HuH-7 (cell line): ENCODE measurements around the gene TNKS2.

Experiments used
- DNase-seq: peaks from one replicate; pipeline ENCODE4 v3.0.0; 2011; ENCODE audit warnings: low spot score

The TNKS2 gene

DNA sequence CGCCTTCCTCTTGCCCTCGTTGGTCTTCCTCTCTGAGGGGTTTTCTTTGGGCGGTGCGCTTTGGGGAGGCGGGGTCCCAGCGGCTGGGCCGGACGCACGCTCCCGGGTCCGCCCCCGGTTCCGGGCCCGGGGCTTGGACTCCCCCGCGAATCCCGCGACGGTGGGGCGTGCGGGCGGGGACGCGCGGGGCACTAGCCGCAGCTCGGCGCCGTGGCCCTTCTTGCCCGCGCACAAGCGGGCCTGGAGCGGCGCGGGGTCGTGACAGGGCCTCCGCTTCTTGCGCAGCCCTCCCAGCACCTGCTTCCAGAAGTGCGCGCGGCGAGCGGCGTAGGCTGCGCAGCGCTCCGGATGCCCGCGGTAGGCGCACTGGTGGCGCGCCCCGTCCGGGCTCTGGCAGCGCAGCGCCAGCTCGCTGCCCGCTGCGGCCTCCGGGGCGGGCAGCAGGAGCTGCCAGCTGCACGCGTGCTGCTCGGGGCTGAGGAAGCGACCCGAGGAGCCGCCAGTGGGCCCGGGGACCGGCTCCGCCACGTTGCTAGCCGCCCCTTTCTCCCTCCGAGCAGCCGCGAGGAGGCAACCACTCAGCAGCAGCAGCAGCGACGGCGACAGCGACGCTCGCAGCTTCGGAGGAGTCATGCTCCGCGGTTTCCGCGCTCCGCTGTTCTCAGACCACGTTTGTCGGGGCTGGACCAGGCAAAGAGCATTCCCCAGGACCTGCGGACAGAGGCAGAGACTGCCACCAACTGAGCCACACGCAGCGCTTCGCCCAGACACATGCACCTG, 110.3 kb downstream of the TNKS2 start:
- peak; percentile 81 for DNase-seq

DNA sequence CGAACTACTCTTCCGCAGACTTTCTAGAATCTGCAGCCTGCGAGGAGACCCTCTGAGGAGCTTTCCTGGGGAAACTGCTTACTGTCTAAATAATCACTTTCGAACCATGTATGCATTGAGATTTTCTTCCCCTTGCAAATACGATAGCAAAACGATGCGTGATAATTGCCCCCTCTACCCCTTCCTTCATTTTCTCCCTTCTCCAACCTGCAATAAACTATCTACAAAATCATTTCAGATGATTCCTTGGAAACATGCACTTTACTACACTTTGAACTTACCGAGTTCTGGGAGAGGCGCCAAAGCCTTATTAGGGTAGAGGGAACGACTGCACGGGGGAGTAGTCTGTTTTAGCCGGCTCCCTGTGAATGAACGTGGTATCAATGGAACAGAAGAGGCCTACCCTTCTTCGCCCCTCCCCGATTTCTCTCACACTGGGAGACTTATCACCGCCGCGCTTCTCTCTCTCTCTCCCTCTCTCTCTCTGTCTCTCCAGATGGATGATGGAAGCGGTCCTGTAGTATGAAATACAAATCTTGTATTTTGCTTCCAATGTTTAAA, 111.0 kb downstream of the TNKS2 start, which contains the start of gene FGFBP3:
Gene FGFBP3, minus strand, starts transcription at position 370 of the 561 bp plus-strand sequence. CDS start 517 bp downstream, outside the sequence.
- no peak for DNase-seq

DNA sequence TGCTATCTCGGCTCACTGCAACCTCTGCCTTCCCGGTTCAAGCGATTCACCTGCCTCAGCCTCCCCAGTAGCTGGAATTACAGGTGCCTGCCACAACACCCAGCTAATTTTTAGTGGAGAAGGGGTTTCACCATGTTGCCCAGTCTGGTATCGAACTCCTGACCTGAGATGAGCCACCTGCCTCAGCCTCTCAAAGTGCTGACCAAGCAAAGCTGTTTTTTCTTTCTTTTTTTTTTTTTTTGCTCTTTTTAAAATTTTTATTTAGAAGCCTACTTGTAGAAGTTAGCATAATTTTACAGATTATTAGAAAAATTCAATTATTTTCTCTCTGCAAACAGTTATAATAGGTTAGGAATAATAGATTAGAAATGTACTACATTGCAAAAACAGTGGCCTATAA, 112.2 kb downstream of the TNKS2 start:
- no peak for DNase-seq
